ENCODE measurements around the gene IPCEF1. TPM values are rescaled to one million over a fixed set of nuclear protein-coding genes. Genes with fewer than 3 reads are reported as not detected.

IPCEF1 gene, protein sequence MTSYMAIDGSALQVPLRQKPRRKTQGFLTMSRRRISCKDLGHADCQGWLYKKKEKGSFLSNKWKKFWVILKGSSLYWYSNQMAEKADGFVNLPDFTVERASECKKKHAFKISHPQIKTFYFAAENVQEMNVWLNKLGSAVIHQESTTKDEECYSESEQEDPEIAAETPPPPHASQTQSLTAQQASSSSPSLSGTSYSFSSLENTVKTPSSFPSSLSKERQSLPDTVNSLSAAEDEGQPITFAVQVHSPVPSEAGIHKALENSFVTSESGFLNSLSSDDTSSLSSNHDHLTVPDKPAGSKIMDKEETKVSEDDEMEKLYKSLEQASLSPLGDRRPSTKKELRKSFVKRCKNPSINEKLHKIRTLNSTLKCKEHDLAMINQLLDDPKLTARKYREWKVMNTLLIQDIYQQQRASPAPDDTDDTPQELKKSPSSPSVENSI
- 1.6 and 6.6 TPM in 2 replicates for total RNA-seq (2014; rRNA removed; shearing (Covaris generic))

DNA sequence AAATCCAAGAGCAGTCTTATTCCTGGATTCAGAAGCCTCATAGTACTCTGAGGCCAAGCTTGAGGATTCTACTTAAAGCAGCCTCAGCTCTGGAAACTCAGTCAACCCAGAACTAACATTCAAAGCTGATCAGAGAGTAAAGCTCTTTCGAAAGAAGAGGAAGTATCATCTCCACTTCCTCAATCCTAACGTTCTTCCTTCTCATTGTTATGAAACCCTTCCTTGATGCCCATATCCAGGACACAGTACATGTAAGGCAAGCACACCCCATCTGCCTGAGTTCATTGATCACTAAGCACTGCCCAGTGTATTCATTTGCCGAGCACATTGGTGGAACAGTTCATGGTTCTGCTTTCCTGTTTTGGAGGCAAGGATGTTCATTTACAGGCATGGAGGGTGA lies at the start of gene IPCEF1:
Gene IPCEF1, minus strand, starts transcription at position 114 of the 400 bp plus-strand sequence. CDS start 90,856 bp downstream, outside the sequence.
- no peaks in the 10 kb centered on the region for H3K36me3 ChIP-seq (replicated peaks; ENCODE audit: control insufficient read depth, insufficient read depth, low read length)
- no peak for DNase-seq
- H3K27me3 ChIP-seq (ENCODE audit: control insufficient read depth, insufficient read depth, low read length): no peaks in the 10 kb centered on the region
- no peak within 1 kb of the TSS for H3K4me3 ChIP-seq (ENCODE audit: insufficient read depth, low read depth, low read length)

DNA sequence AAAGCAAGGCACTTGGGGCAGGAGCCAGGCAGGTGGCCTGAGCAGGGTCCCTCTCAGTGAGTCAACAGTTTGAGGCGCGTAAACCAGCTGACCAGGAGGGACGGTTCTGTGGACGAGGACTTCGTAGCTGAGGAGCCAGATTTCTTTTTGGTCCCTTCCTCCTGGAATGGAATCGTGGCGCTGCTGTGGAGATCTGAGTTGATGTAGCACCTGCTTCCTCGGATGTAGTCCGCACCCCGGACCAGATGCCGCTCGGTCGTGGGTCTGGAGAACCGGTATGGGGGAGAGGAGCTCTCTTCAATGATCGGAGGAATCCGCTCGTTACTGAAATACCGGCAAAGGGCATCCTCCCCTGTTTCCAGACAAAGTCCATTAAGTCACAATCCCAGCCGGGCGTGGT lies 49.7 kb upstream of the IPCEF1 start:
- no peak for DNase-seq
- H3K4me3 ChIP-seq (ENCODE audit: insufficient read depth, low read depth, low read length): no peak overlapping the region

DNA sequence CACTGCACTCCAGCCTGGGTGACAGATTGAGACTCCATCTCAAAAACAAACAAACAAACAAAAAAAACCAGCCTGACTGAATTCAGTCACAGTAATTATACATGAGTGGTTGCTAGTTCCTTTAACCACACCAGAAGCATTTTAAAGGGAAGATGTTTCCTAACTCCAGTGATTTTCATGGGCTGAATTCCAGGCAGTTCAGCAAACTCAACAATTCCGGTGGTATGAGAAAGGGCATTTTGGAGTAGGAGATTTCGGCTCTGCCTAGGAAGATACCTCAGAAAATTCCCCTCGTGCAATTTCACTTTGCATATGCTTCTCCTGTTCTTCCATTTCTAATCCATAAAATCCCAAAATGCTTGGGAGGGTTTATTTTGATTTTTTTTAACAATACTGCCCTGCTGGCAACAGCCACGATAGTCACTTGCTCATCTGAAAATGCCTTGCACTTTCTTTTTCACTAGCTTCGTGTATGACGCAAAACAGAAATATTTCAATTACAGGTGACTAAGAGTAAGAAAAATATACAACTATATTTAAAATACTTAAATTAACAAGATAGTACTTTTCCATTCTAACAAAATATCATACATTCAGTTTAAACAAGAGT lies 48.3 kb upstream of the IPCEF1 start:
- Histone ChIP-seq H3K36me3 (replicated peaks; ENCODE audit: control insufficient read depth, insufficient read depth, low read length) (no peaks in the 10 kb centered on the region), H3K27me3 (ENCODE audit: control insufficient read depth, insufficient read depth, low read length) (no peaks in the 10 kb centered on the region), H3K4me3 (ENCODE audit: insufficient read depth, low read depth, low read length) (no peak overlapping the region)
- no peak for DNase-seq

More for the DNA sequence above, 49.7 kb upstream of the IPCEF1 start:
- H3K27me3 ChIP-seq (ENCODE audit: control insufficient read depth, insufficient read depth, low read length): no peaks in the 10 kb centered on the region
- no peaks in the 10 kb centered on the region for H3K36me3 ChIP-seq (replicated peaks; ENCODE audit: control insufficient read depth, insufficient read depth, low read length)

DNA sequence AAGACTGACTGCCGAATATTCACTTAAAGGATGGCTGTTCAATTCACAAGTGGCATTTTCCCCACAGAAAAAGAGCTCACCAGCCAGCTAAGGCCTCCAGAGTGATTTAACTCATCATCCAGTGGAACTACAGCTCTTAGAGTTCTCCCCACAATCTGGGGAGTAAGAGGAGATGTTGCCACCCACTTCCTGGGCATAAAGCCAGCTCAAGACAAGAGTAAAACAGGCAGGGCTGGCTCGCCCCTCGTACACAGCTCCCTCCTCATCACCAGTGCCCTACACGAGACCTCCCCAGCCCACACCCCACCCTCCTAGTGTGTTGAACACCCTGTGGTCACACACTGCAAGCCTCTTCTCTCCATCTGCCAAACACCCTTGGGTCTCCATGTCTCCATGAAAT lies 47.2 kb upstream of the IPCEF1 start:
- no peak for DNase-seq
- H3K4me3 ChIP-seq (ENCODE audit: insufficient read depth, low read depth, low read length): no peak overlapping the region
- no peaks in the 10 kb centered on the region for H3K27me3 ChIP-seq (ENCODE audit: control insufficient read depth, insufficient read depth, low read length)

DNA sequence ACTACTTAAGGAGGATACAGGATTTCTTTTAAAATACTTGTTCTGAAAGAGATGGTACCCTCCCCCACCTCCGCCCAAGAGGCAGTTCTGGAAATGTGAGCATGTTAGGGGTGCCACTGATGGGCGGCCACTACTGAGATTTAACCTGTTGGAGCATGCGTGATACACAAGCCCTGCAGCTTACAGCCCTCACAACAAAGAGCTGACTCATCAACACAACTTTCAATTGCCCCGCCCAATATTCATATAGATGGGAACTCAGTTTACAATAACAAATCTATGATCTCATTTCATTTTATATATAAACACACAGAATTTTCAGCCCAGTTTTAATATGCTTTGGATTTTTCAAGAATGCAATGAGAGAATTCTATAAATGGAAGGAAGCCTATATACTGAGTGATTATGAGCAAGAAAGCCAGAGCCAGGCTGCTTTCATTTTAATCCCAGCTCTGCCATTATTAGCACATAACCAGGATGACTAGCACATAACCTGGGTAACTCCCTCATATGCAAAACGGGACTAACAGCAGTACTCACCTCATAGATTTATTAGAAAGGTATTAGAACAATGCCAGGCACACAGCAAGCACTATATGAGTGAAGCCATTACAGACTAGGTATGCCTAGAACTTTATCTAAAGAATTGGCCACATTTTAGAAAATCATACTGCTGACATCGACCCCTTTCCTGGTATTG lies 45.6 kb upstream of the IPCEF1 start:
- no peak for DNase-seq
- no peaks in the 10 kb centered on the region for H3K36me3 ChIP-seq (replicated peaks; ENCODE audit: control insufficient read depth, insufficient read depth, low read length)
- no peaks in the 10 kb centered on the region for H3K27me3 ChIP-seq (ENCODE audit: control insufficient read depth, insufficient read depth, low read length)
- no peak overlapping the region for H3K4me3 ChIP-seq (ENCODE audit: insufficient read depth, low read depth, low read length)

More for the DNA sequence above, 47.2 kb upstream of the IPCEF1 start:
- no peaks in the 10 kb centered on the region for H3K36me3 ChIP-seq (replicated peaks; ENCODE audit: control insufficient read depth, insufficient read depth, low read length)

DNA sequence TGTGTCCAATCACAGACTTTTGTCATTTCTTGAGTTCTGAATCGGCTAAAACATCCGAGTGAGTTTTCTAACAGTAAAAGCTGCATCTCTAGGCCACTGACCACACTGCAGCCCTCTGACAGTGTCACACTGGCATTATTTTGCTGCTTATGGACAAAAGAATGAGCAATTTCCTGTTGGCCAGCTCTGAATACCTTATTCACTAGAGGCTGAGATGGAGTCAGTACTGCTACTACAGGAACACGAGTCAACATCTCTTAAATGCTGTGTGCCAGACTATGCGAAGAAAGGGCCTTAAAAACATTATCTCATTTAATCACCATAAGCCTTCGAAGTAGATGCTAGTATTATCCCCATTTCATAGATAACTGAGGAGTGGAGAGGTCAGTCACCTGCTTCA lies 42.5 kb upstream of the IPCEF1 start:
- no peak for DNase-seq
- Histone ChIP-seq H3K27me3 (ENCODE audit: control insufficient read depth, insufficient read depth, low read length) (no peaks in the 10 kb centered on the region), H3K36me3 (replicated peaks; ENCODE audit: control insufficient read depth, insufficient read depth, low read length) (no peaks in the 10 kb centered on the region), H3K4me3 (ENCODE audit: insufficient read depth, low read depth, low read length) (no peak overlapping the region)

DNA sequence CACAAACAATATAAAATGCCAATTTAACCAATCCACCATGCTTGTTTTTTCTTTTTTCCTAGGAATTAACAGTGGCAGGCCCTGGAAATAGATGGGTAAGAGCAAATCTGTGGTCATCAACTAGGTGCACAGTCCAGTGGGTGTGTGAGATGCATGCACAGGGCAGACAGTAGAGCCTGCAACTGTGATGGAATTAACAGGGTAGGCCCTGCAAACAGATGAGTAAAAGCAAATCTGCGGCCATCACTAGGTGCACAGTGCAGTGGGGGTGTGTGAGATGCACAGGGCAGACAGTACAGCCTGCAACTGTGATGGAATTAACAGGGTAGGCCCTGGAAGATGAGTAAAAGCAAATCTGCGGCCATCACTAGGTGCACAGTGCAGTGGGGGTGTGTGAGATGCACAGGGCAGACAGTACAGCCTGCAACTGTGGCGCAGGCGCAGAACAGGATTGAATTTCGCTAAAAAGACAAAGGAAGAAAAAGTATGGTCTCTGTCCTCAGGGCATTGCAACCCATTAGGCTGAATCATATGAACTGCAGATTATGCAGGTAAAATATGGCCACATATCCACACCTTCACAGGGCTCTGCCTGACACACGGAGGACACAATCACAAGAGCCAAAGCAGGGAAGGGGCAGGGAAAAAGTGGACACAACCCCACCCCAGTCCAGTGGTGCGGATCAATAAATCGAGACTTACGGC lies 41.0 kb upstream of the IPCEF1 start:
- DNase-seq: no peak
- no peaks in the 10 kb centered on the region for H3K27me3 ChIP-seq (ENCODE audit: control insufficient read depth, insufficient read depth, low read length)
- no peak overlapping the region for H3K4me3 ChIP-seq (ENCODE audit: insufficient read depth, low read depth, low read length)
- no peaks in the 10 kb centered on the region for H3K36me3 ChIP-seq (replicated peaks; ENCODE audit: control insufficient read depth, insufficient read depth, low read length)

DNA sequence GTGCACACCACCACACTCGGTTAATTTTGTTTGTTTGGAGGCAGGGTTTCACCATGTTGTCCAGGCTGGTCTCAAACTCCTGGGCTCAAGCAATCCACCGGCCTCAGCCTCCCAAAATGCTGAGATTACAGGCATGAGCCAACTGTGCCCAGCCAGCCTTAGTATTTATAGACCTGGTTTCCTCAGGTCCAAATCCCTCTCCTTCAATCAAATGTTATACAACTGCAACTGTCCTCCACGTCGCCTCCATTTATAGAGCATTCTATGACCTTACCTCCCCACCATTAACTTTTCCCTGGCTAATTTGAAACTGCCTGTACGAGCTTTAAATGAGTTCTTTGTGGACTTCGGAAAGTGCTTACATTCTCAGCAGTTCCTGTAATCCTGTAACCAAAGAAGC lies 39.3 kb upstream of the IPCEF1 start:
- H3K36me3 ChIP-seq (replicated peaks; ENCODE audit: control insufficient read depth, insufficient read depth, low read length): no peaks in the 10 kb centered on the region

DNA sequence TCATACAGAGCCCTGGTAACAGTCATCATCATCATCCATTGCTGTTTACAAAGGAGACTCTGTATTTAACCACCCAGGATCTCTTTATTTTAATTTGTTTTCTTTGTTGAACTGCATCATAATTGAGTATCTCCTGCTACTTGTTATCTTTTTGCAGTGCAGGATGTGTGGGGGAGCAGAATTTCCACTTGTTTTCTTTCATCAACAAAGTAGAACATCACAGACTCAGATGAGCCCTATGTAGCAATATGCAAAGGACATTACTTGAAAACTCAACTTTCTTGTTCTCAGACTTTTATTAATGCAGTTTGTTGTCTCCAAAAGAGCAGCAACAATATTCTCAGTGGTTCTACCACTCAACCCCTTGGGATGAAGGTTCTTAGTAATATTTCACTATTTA lies 38.7 kb upstream of the IPCEF1 start:
- no peak overlapping the region for H3K4me3 ChIP-seq (ENCODE audit: insufficient read depth, low read depth, low read length)
- no peaks in the 10 kb centered on the region for H3K36me3 ChIP-seq (replicated peaks; ENCODE audit: control insufficient read depth, insufficient read depth, low read length)
- H3K27me3 ChIP-seq (ENCODE audit: control insufficient read depth, insufficient read depth, low read length): no peaks in the 10 kb centered on the region
- DNase-seq: no peak

More for the DNA sequence above, 39.3 kb upstream of the IPCEF1 start:
- no peak overlapping the region for H3K4me3 ChIP-seq (ENCODE audit: insufficient read depth, low read depth, low read length)
- no peaks in the 10 kb centered on the region for H3K27me3 ChIP-seq (ENCODE audit: control insufficient read depth, insufficient read depth, low read length)
- DNase-seq: no peak

DNA sequence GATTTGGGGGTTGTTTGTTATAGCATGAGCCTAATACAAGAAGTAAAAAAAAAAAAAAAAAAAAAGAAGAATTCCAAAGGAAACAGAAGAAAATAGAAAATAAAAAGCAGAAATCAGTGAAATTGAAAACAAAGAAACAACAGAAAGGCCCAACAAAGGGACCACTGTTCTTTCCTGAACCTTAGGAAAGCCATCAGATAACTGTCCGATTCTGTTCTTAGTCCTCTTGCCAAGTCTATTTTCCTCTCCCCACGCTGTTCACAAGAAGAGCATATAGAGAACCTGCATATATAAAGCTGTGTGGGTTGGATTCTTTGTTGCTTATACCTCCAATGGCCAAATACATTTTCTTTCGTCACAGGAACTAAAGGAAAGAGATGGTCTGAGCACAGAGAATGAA lies 38.0 kb upstream of the IPCEF1 start:
- no peaks in the 10 kb centered on the region for H3K36me3 ChIP-seq (replicated peaks; ENCODE audit: control insufficient read depth, insufficient read depth, low read length)
- no peak overlapping the region for H3K4me3 ChIP-seq (ENCODE audit: insufficient read depth, low read depth, low read length)
- H3K27me3 ChIP-seq (ENCODE audit: control insufficient read depth, insufficient read depth, low read length): no peaks in the 10 kb centered on the region
- DNase-seq: no peak

DNA sequence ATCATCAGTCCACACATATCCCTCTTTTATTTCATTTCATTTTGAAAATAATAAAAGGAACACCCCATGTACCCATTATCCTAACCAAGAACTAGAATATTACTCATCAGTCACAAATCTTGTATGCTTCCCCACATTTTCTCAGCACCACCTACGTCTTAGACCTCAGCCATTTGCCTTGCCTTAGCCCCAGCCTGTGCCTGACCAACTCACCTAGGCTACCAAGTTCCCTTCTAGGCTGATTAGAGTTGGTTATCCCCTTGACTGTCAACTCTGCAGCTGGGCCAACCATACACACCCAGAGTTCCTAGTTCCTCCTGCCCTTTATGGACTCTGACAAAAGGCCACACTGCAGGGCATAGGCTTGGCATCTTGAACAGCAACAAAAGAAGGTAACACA lies 33.4 kb upstream of the IPCEF1 start:
- DNase-seq: no peak
- Histone ChIP-seq H3K27me3 (ENCODE audit: control insufficient read depth, insufficient read depth, low read length) (no peaks in the 10 kb centered on the region), H3K36me3 (replicated peaks; ENCODE audit: control insufficient read depth, insufficient read depth, low read length) (no peaks in the 10 kb centered on the region), H3K4me3 (ENCODE audit: insufficient read depth, low read depth, low read length) (no peak overlapping the region)

DNA sequence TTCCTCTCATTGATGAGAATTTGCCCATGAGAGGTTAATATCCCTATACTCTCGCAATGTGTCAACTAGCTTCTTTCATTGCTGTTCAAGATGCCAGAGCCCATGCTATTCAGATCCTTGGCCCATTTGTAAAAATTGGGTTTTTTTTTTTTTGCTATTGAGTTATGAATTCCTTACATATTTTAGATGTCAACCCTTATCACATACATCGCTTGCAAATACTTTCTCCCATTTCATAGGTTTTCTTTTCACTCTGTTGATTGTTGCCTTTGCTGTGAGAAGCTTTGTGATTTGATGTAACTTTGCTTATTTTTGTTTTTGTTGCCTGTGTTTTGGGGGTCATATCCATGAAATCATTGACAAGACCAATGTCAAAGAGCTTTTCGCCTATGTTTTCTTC lies 32.2 kb upstream of the IPCEF1 start:
- Histone ChIP-seq H3K36me3 (replicated peaks; ENCODE audit: control insufficient read depth, insufficient read depth, low read length) (no peaks in the 10 kb centered on the region), H3K27me3 (ENCODE audit: control insufficient read depth, insufficient read depth, low read length) (no peaks in the 10 kb centered on the region), H3K4me3 (ENCODE audit: insufficient read depth, low read depth, low read length) (no peak overlapping the region)
- no peak for DNase-seq

DNA sequence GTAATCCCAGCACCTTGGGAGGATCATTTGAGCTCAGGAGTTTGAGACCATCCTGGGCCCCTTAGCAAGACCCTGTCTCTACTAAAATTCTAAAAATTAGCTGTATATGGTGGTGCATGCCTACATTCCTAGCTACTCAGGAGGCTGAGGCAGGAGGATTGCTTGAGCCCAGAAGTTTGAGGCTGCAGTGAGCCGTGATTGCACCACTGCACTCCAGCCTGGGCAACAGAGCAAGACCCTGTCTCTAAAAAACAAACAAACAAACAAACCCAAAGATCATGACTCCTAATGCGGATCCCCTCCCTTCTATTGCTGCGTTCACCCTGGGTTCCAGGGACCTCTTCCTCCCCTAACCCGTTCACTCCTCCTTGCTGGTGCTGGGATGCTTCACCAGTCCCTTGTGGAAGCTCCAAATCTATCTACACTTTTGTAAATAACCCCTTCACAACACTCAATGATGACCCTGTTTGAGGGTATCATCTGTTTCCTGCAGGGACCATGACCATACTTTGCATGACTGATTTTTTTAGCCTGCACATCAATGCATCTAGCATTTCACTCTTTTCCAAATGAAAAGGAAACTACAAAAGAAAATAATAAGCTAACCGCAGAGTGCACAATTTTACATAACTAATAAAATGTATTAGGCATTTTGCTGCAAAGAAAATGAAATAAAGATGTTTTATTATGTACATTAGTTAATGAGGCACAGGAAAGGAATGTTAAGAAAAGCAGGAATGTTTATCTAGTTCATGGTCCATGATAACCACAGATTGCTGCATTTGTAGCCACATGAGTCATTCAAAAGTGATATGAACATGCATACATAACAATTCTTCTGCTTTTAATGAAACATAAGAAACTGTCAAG lies 30.5 kb upstream of the IPCEF1 start:
- Histone ChIP-seq H3K27me3 (ENCODE audit: control insufficient read depth, insufficient read depth, low read length) (no peaks in the 10 kb centered on the region), H3K36me3 (replicated peaks; ENCODE audit: control insufficient read depth, insufficient read depth, low read length) (no peaks in the 10 kb centered on the region), H3K4me3 (ENCODE audit: insufficient read depth, low read depth, low read length) (no peak overlapping the region)
- no peak for DNase-seq

DNA sequence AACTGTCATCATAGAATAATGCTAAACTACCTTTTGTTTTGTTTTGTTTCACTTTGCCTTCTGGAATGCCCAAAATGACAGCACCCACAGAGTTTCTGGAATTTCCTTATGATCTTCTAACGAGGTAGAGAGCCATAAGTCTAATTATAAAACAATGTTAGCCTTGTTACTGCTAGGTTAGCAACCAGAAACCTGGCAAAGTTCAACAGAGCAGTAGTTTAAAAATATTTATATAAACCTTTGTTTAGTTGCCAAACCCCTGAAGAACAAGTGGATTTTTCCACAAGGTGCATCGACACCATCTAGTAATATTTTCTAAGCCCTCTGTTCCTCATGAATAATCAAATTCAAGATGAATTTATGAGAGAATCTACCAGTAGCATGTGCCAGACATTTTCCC lies 27.6 kb upstream of the IPCEF1 start:
- Histone ChIP-seq H3K27me3 (ENCODE audit: control insufficient read depth, insufficient read depth, low read length) (no peaks in the 10 kb centered on the region), H3K36me3 (replicated peaks; ENCODE audit: control insufficient read depth, insufficient read depth, low read length) (no peaks in the 10 kb centered on the region), H3K4me3 (ENCODE audit: insufficient read depth, low read depth, low read length) (no peak overlapping the region)
- DNase-seq: no peak

Data from H7 (cell line).